UCSD-AML1 (cell line): Measurements from ENCODE around the gene C21orf58.
"Not testable (repeated sequence)": the region's sequence is repeated elsewhere in the genome, so short reads cannot be mapped to it uniquely, and the experiment has no call there.

Experiments used
- DNase-seq: peaks from one replicate; lab custom pipeline; 2025; ENCODE audit not compliant: unreplicated experiment; lab: John Stamatoyannopoulos, UW

C21orf58 gene

DNA sequence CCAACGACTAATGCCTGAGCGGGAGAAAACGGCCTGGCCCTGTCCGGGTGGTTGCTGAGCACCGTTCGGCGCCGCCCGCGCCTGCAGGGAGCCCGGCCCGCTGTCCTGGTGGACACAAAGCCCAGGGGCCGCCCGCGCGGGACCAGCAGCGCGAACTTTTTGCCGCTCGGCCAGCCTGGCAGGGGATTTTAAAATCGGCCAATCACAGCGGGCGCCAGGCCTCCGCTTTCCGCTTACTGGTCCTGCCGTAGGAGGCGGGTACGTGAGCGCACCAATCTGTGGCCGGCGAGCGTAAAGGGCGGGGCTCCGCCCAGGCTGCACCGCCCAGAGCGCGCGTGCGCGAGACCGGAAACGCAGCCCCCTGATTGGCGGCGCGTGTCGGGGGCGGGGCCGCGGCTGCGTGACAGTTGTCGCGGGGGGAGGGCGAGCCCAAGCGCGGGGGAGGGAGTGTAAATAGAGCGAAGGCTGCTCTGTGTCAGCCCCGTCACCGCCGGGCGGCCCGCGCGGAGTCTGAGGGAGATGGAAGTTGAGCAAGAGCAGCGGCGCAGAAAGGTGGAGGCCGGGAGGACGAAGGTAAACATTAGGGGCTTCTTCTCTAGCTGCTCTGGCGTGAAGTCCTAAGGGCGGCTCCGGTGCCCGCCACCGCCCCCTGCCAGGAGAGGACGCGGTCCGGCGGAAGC is at the start of gene C21orf58, which contains the start of gene PCNT:
Gene C21orf58, minus strand, starts transcription at position 161 of the 680 bp plus-strand sequence. CDS start 1,132 bp downstream, outside the sequence.
Gene PCNT, plus strand, starts transcription at position 447 of the 680 bp plus-strand sequence. Its CDS starts 73 bp downstream, at position 520.
- DNase-seq: peak; percentile 98

GRCh38 chr21:46372947-46373346 is 49.3 kb upstream of the C21orf58 start:
- DNase-seq: not testable (repeated sequence)

GRCh38 chr21:46372014-46372485 is 48.4 kb upstream of the C21orf58 start:
- DNase-seq: no peak

DNA sequence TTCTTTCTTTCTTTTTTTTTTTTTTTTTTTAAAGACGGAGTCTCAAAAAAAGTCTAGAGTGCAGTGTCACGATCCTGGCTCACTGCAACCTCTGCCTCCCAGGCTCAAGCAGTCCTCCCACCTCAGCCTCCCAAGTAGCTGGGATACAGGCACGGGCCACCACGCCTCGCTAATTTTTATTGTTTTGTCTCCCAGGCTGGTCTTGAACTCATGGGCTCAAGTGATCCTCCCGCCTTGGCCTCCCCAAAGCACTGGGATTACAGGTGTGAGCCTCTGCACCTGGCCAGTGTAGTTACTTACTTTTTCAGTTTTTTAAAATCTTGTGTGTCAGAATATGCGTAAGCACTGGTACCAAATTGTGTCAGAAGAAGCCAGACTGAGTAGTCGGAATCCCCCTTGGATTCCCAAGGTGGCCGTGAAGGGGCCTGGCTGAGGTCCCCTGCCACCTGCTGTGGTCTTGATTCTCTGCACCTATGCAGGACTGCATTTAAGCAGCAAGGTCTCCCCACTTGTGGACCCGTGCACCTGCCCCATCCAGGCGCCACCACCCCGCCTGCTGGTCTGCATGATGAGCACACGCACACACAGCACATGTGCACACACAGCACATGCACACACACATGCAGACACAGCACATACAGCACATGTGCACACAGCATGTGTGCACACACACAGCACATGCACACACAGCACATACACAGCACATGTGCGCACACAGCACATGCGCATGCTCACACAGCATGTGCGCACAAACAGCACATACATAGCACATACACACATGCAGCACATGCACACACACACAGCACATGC is 47.7 kb upstream of the C21orf58 start:
- DNase-seq: no peak

- peak; percentile 73 for DNase-seq
Observed at GRCh38 chr21:46369520-46370235, 46.0 kb upstream of the C21orf58 start.

GRCh38 chr21:46368533-46369285 is 45.0 kb upstream of the C21orf58 start:
- no peak for DNase-seq

DNA sequence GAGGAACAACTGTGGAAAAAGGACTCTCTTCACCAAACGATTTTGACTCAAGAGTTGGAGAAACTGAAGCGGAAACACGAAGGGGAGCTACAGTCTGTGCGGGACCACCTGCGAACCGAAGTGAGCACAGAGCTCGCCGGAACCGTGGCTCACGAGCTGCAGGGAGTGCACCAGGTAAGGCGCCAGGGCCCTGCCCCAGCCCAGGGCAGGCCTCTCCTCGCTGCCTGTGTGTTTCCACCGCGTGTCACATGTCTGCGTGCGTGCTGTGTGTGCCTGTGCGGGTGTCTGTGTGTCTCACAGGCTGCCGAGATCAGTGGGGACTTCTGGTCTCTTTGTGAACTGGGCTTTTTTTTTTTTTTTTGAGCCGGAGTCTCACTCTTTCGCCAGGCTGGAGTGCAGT is 43.3 kb upstream of the C21orf58 start:
- no peak for DNase-seq

GRCh38 chr21:46366561-46366960 is 42.9 kb upstream of the C21orf58 start:
- DNase-seq: no peak

GRCh38 chr21:46366091-46366490 is 42.4 kb upstream of the C21orf58 start:
- no peak for DNase-seq

- no peak for DNase-seq
Observed at GRCh38 chr21:46363698-46364097, 40.0 kb upstream of the C21orf58 start.

DNA sequence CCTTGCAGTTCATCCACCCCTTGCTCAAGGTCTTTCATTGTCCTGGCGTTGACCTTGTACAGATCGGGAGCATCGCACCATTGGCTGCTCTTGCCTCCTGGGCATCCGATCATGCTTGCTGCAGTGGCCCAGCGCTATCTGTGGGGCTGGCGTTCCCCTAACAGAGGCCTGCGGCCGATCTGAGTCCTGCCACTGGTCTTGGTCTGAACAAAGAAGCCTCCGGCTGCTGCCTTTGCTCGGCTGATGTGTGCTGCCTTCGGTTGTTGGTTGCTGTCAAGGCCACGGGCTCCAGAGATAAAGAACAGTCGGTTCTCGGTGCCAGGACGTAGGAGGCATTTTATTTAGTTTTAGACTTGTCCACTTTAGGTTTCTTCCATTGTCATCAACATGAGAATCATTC is 39.3 kb upstream of the C21orf58 start:
- no peak for DNase-seq

DNA sequence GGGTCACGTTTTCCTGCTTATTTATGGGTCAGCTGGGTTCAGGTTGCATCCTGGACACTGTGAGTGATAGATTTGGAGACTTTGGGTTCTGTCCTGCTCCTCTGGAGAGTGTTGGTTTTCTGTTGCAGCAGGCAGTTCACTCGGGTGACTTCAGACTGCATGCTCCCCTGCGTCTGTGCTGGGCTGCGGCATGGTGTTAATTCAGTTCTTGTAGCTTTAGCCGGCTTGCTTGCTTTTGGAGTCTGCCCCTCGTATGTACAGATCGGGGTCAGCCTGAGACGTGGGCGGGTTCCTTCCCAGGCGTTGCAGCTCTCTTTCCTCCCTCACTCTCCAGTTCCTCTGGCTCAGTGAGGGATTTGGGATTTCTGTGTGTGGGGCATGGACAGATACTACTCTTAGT is 38.3 kb upstream of the C21orf58 start:
- no peak for DNase-seq

- no peak for DNase-seq
Observed at GRCh38 chr21:46361176-46361575, 37.5 kb upstream of the C21orf58 start.

DNA sequence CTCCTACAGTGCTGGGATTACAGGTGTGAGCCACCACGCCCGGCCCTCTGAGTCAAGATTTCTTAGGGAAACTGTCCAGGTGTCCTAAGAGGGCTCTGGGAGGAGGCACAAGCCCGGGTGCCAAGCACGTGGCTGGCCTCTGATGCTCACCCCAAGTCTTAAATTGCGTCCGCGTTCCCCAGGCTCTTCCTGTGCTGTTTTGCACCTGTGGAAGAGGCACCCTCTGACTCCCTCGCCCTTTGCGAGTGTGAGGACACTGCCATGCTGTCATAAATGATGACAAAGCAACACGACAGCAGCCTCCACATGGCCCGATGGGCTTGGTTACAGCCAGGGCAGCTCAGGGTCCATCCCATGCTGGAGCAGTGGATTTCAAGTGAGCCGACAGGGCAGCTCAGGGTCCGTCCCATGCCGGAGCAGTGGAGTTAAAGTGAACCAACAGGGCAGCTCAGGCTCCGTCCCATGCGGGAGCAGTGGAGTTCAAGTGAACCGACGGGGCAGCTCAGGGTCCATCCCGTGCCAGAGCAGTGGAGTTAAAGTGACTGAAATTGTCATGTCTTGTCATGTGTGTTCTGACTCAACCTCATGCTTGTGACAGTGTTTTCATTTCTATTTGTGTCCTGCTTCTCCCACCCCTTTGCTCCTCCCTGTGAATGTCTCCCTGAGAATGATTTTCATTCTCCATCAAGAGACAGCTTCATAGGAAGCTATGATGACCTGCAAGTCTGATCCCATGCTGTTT is 34.2 kb upstream of the C21orf58 start:
- DNase-seq: no peak

DNA sequence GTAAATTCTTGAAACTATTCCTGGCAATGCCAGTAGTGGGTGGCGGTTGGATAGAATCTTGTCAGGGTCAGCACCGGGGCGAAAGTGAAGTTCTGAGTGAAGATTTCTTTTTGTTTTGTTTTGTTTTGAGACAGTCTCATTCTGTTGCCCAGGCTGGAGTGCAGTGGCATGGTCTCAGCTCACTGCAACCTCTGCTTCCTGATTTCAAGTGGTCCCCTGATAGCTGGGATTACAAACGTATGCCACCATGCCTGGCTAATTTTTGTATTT is 33.6 kb upstream of the C21orf58 start:
- DNase-seq: no peak

GRCh38 chr21:46356494-46357334 is 33.0 kb upstream of the C21orf58 start:
- DNase-seq: no peak

- DNase-seq: no peak
Observed at GRCh38 chr21:46356005-46356338, 32.3 kb upstream of the C21orf58 start.

- no peak for DNase-seq
Observed at GRCh38 chr21:46355161-46356004, 31.7 kb upstream of the C21orf58 start.

GRCh38 chr21:46354518-46354917 is 30.8 kb upstream of the C21orf58 start:
- DNase-seq: no peak
